Activated CD8-positive, alpha-beta memory T cell treated with anti-CD3 and anti-CD28 coated beads, Interleukin-2, amount 50 U/mL, for 24 hours (primary cell): ENCODE results near the gene ERAP2.

Experiments
- DNase-seq: peaks from one replicate; pipeline ENCODE4 v3.0.0-alpha.2; 2020; ENCODE audit errors: extremely low read depth

ERAP2 gene

GRCh38 chr5:96931605-96932004 is 55.3 kb downstream of the ERAP2 start:
- no peak for DNase-seq

- DNase-seq = no peak
Measured at GRCh38 chr5:96932026-96932425, 55.7 kb downstream of the ERAP2 start.

GRCh38 chr5:96933764-96934707 is 57.7 kb downstream of the ERAP2 start:
- DNase-seq = no peak

GRCh38 chr5:96934708-96935558 is 58.6 kb downstream of the ERAP2 start:
- DNase-seq = peak; percentile 73

- DNase-seq = peak; percentile 82
Measured at GRCh38 chr5:96935559-96936430, 59.5 kb downstream of the ERAP2 start, which contains the start of gene LNPEP. TSS of gene LNPEP (plus strand) at chr5:96936080. CDS start at chr5:96936156, 76 bp downstream.

GRCh38 chr5:96936431-96937320 is 60.4 kb downstream of the ERAP2 start:
- DNase-seq = no peak

GRCh38 chr5:96940586-96940985 is 64.3 kb downstream of the ERAP2 start:
- no peak for DNase-seq

- no peak for DNase-seq
Measured at GRCh38 chr5:96941140-96941539, 64.8 kb downstream of the ERAP2 start.

- no peak for DNase-seq
Measured at GRCh38 chr5:96942078-96942477, 65.8 kb downstream of the ERAP2 start.

GRCh38 chr5:96942911-96943310 is 66.6 kb downstream of the ERAP2 start:
- no peak for DNase-seq

GRCh38 chr5:96943799-96944198 is 67.5 kb downstream of the ERAP2 start:
- DNase-seq = no peak

GRCh38 chr5:96945144-96945897 is 69.0 kb downstream of the ERAP2 start:
- no peak for DNase-seq

- DNase-seq = no peak
Measured at GRCh38 chr5:96946381-96946780, 70.1 kb downstream of the ERAP2 start.

GRCh38 chr5:96952118-96952750 is 75.9 kb downstream of the ERAP2 start:
- no peak for DNase-seq

- DNase-seq = no peak
Measured at GRCh38 chr5:96952974-96953730, 76.9 kb downstream of the ERAP2 start.

GRCh38 chr5:96957254-96958049 is 81.2 kb downstream of the ERAP2 start:
- no peak for DNase-seq

GRCh38 chr5:96958977-96959376 is 82.7 kb downstream of the ERAP2 start:
- no peak for DNase-seq

- no peak for DNase-seq
Measured at GRCh38 chr5:96961053-96961452, 84.8 kb downstream of the ERAP2 start.
